ENCODE results near the gene TLDC2.

DNA sequence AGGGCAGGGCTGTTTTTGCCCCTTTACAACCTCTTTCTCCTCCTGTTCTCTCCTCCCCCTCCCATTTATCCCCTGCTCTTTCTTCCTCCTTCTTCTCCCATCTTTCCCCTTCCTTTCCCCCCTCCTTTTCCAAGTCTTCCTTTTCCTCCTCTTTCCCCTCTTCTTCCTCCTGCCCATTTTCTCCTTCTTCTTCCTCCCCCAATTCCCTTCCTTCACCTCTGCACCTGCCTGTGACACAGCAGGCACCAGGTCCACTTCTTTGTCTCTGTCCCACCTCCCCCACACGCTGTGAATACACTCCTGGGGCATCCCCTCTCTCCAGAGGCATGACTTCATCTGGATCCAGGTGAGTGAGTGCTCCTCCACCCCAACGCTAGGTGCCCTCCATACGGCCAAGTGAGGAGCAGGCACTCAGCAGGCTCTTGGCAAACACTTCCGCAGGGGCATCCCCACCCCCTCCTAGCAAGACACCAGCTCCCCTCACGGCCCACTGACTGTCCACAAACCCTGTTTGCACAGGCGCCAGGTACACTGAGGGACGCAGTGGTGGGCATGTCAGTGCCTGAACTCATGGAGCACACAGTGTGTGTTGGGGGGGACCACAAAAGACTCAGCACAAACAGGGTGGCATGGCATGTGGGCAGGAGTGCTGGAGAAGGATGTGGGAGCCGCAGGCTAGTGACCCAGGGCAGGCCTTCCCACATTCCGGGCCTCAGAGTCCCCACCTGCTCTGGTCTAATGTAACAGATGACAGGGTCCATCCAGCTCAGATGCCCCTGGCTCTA, 10.7 kb upstream of the TLDC2 start:
- TF ChIP-seq GABPB1 (CRISPR knock-in tag; IDR thresholded peaks at IDR 0.05) (no peak), ZNF317 (CRISPR knock-in tag; IDR thresholded peaks at IDR 0.05; ENCODE audit: borderline replicate concordance, low read depth) (no peak), ELF4 (CRISPR knock-in tag; IDR thresholded peaks at IDR 0.05; ENCODE audit: low read depth) (no peak), E2F1 (CRISPR knock-in tag; IDR thresholded peaks at IDR 0.05) (no peak), FOXJ3 (CRISPR knock-in tag; IDR thresholded peaks at IDR 0.05; ENCODE audit: borderline replicate concordance) (no peak), NR3C1 (CRISPR knock-in tag; conservative IDR thresholded peaks at IDR 0.05; ENCODE audit: low read depth) (no peak), MYBL2 (CRISPR knock-in tag; IDR thresholded peaks at IDR 0.05) (no peak)
- TF ChIP-seq, protein P1, sequence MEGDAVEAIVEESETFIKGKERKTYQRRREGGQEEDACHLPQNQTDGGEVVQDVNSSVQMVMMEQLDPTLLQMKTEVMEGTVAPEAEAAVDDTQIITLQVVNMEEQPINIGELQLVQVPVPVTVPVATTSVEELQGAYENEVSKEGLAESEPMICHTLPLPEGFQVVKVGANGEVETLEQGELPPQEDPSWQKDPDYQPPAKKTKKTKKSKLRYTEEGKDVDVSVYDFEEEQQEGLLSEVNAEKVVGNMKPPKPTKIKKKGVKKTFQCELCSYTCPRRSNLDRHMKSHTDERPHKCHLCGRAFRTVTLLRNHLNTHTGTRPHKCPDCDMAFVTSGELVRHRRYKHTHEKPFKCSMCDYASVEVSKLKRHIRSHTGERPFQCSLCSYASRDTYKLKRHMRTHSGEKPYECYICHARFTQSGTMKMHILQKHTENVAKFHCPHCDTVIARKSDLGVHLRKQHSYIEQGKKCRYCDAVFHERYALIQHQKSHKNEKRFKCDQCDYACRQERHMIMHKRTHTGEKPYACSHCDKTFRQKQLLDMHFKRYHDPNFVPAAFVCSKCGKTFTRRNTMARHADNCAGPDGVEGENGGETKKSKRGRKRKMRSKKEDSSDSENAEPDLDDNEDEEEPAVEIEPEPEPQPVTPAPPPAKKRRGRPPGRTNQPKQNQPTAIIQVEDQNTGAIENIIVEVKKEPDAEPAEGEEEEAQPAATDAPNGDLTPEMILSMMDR (IDR thresholded peaks at IDR 0.05): no peak
- TF ChIP-seq, protein P2, sequence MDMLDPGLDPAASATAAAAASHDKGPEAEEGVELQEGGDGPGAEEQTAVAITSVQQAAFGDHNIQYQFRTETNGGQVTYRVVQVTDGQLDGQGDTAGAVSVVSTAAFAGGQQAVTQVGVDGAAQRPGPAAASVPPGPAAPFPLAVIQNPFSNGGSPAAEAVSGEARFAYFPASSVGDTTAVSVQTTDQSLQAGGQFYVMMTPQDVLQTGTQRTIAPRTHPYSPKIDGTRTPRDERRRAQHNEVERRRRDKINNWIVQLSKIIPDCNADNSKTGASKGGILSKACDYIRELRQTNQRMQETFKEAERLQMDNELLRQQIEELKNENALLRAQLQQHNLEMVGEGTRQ (CRISPR knock-in tag; IDR thresholded peaks at IDR 0.05): no peak
- TF ChIP-seq, protein P3, sequence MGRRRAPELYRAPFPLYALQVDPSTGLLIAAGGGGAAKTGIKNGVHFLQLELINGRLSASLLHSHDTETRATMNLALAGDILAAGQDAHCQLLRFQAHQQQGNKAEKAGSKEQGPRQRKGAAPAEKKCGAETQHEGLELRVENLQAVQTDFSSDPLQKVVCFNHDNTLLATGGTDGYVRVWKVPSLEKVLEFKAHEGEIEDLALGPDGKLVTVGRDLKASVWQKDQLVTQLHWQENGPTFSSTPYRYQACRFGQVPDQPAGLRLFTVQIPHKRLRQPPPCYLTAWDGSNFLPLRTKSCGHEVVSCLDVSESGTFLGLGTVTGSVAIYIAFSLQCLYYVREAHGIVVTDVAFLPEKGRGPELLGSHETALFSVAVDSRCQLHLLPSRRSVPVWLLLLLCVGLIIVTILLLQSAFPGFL (CRISPR knock-in tag; IDR thresholded peaks at IDR 0.05; ENCODE audit: borderline replicate concordance): no peak
- TF ChIP-seq, protein P4, sequence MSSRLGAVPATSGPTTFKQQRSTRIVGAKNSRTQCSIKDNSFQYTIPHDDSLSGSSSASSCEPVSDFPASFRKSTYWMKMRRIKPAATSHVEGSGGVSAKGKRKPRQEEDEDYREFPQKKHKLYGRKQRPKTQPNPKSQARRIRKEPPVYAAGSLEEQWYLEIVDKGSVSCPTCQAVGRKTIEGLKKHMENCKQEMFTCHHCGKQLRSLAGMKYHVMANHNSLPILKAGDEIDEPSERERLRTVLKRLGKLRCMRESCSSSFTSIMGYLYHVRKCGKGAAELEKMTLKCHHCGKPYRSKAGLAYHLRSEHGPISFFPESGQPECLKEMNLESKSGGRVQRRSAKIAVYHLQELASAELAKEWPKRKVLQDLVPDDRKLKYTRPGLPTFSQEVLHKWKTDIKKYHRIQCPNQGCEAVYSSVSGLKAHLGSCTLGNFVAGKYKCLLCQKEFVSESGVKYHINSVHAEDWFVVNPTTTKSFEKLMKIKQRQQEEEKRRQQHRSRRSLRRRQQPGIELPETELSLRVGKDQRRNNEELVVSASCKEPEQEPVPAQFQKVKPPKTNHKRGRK (CRISPR knock-in tag; IDR thresholded peaks at IDR 0.05; ENCODE audit: borderline replicate concordance): peak; percentile 83; the same call in 1 of the 2 replicates

Measured in WTC11 (cell line).